ENCODE data around the gene ATXN7L2. TPM values are rescaled to one million over a fixed set of nuclear protein-coding genes. Genes with fewer than 3 reads are reported as not detected.

Gene ATXN7L2
- total RNA-seq, 2 experiments from 2014 or later = 11.8 to 13.1 TPM

- peak overlapping the region; percentile 54 for H3K4me3 ChIP-seq (ENCODE audit: low read length)
- peak overlapping the region; percentile 95 for H3K27ac Mint-ChIP-seq
- H3K36me3 ChIP-seq (ENCODE audit: insufficient read depth, low read length) = peaks cover 30% of the 10 kb centered on the region
Observed at GRCh38 chr1:109502364-109502851, 18.7 kb downstream of the ATXN7L2 start.

GRCh38 chr1:109503935-109504334 is 20.2 kb downstream of the ATXN7L2 start:
- intact Hi-C loops (cut with DNase I, micrococcal nuclease) = no loop called here
- CTCF ChIA-PET = interaction anchor here (1.5 to 24.2 kb wide), 4 partner anchors 10 to 42 kb away, joined by 5 to 474 read pairs (median 32); partner anchors contain the start of gene CYB561D1
- peaks cover 75% of the 10 kb centered on the region for H3K36me3 Mint-ChIP-seq (ENCODE audit: low read depth)
- peak overlapping the region; percentile 74 for H3K4me3 Mint-ChIP-seq
- H3K27ac ChIP-seq (ENCODE audit: low read depth in 1 of 2, low read length in 2 of 2) = peak overlapping the region; percentile 71 to 74
- no peak for ATAC-seq (ENCODE audit: poor library complexity)
- TF ChIP-seq, protein P1, sequence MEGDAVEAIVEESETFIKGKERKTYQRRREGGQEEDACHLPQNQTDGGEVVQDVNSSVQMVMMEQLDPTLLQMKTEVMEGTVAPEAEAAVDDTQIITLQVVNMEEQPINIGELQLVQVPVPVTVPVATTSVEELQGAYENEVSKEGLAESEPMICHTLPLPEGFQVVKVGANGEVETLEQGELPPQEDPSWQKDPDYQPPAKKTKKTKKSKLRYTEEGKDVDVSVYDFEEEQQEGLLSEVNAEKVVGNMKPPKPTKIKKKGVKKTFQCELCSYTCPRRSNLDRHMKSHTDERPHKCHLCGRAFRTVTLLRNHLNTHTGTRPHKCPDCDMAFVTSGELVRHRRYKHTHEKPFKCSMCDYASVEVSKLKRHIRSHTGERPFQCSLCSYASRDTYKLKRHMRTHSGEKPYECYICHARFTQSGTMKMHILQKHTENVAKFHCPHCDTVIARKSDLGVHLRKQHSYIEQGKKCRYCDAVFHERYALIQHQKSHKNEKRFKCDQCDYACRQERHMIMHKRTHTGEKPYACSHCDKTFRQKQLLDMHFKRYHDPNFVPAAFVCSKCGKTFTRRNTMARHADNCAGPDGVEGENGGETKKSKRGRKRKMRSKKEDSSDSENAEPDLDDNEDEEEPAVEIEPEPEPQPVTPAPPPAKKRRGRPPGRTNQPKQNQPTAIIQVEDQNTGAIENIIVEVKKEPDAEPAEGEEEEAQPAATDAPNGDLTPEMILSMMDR (IDR thresholded peaks at IDR 0.05) = no peak
- peaks cover 95% of the 10 kb centered on the region for H3K4me1 ChIP-seq (ENCODE audit: insufficient read depth, low read length)
- peak overlapping the region; percentile 95 for H3K27ac Mint-ChIP-seq
- peaks cover 0 to 16% of the 10 kb centered on the region in 2 experiments for H3K9me3 ChIP-seq (ENCODE audit: control insufficient read depth in 1 of 2, insufficient read depth in 1 of 2, low read length in 2 of 2)
- H3K4me3 ChIP-seq (ENCODE audit: low read length) = peak overlapping the region; percentile 51
- H3K27me3 ChIP-seq (ENCODE audit: control insufficient read depth in 1 of 2, insufficient read depth in 2 of 2, low read length in 2 of 2) = no peaks in the 10 kb centered on the region
- peaks cover 28% of the 10 kb centered on the region for H3K36me3 ChIP-seq (ENCODE audit: insufficient read depth, low read length)
- H3K27me3 Mint-ChIP-seq = no peaks in the 10 kb centered on the region
- peaks cover 95% of the 10 kb centered on the region for H3K4me1 Mint-ChIP-seq (ENCODE audit: low read depth)
- peak in 2 of 14 experiments; percentile 37 to 61 for DNase-seq
- POLR2A ChIA-PET = interaction anchor here (0.7 to 22.6 kb wide), 6 partner anchors 10 to 78 kb away, joined by 4 to 318 read pairs (median 12); partner anchors contain the start of genes ATXN7L2, CYB561D1, GNAI3 and PSMA5
- H3K9me3 Mint-ChIP-seq = no peaks in the 10 kb centered on the region

More at GRCh38 chr1:109502364-109502851, 18.7 kb downstream of the ATXN7L2 start:
- TF ChIP-seq, protein P1 (IDR thresholded peaks at IDR 0.05) = no peak
- peak overlapping the region; percentile 90 for H3K4me3 Mint-ChIP-seq
- peak overlapping the region; percentile 90 to 94 for H3K27ac ChIP-seq (ENCODE audit: low read depth in 1 of 2, low read length in 2 of 2)
- intact Hi-C loops (cut with DNase I, micrococcal nuclease) = loop anchor here in 1 of 2 experiments (1.0 kb wide), 3 partner anchors 8 to 30 kb away; partner anchors contain the start of gene CYB561D1
- peak; percentile 88 for ATAC-seq (ENCODE audit: poor library complexity)
- ChIA-PET CTCF (interaction anchor here (1.5 to 24.2 kb wide), 4 partner anchors 9 to 44 kb away, joined by 5 to 474 read pairs (median 34); partner anchors contain the start of gene CYB561D1), POLR2A (interaction anchor here (0.7 to 22.6 kb wide), 12 partner anchors 8 to 837 kb away, joined by 3 to 318 read pairs (median 12); partner anchors contain the start of genes AHCYL1, AMIGO1, ATXN7L2 and CYB561D1)
- peaks cover 0 to 4% of the 10 kb centered on the region in 2 experiments for H3K9me3 ChIP-seq (ENCODE audit: control insufficient read depth in 1 of 2, insufficient read depth in 1 of 2, low read length in 2 of 2)
- H3K9me3 Mint-ChIP-seq = no peaks in the 10 kb centered on the region
- no peaks in the 10 kb centered on the region for H3K27me3 Mint-ChIP-seq
- DNase-seq = peak; percentile 30 to 89 (median 56)
- no peaks in the 10 kb centered on the region for H3K27me3 ChIP-seq (ENCODE audit: control insufficient read depth in 1 of 2, insufficient read depth in 2 of 2, low read length in 2 of 2)
- peaks cover 75% of the 10 kb centered on the region for H3K36me3 Mint-ChIP-seq (ENCODE audit: low read depth)
- peaks cover 93% of the 10 kb centered on the region for H3K4me1 Mint-ChIP-seq (ENCODE audit: low read depth)
- peaks cover 96% of the 10 kb centered on the region for H3K4me1 ChIP-seq (ENCODE audit: insufficient read depth, low read length)

DNA sequence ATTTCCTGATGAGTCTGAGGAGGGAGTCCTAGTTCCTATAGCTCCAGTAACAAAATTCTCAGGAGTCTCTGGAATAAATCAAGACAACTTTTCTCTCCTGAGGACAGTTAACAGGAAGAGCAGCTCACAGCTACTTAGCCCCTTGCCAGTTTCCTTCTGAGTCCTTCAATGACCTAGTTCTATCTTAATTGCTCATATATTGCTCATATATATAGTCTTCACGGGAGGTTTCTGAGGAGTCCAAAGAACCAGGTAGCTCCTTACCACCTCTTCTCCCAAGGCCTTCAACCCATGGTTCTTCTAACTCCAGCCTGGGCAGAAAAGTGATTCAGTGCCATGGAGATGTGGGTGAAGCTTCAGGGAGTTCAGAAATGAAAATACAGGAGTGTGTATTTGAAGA is 21.3 kb downstream of the ATXN7L2 start:
- no peaks in the 10 kb centered on the region for H3K27me3 ChIP-seq (ENCODE audit: control insufficient read depth in 1 of 2, insufficient read depth in 2 of 2, low read length in 2 of 2)
- CTCF ChIA-PET = interaction anchor here (3.0 to 24.2 kb wide), 3 partner anchors 11 to 26 kb away, joined by 9 to 474 read pairs (median 54); partner anchors contain the start of gene CYB561D1
- H3K36me3 ChIP-seq (ENCODE audit: insufficient read depth, low read length) = peaks cover 22% of the 10 kb centered on the region
- Mint-ChIP-seq H3K9me3 (no peaks in the 10 kb centered on the region), H3K27ac (peak overlapping the region; percentile 95), H3K27me3 (no peaks in the 10 kb centered on the region), H3K4me1 (ENCODE audit: low read depth) (peaks cover 89% of the 10 kb centered on the region), H3K4me3 (peak overlapping the region; percentile 83), H3K36me3 (ENCODE audit: low read depth) (peaks cover 73% of the 10 kb centered on the region)
- intact Hi-C loops (cut with DNase I, micrococcal nuclease) = no loop called here
- H3K4me3 ChIP-seq (ENCODE audit: low read length) = peak overlapping the region; percentile 51
- peaks cover 0 to 16% of the 10 kb centered on the region in 2 experiments for H3K9me3 ChIP-seq (ENCODE audit: control insufficient read depth in 1 of 2, insufficient read depth in 1 of 2, low read length in 2 of 2)
- DNase-seq = no peak
- peaks cover 92% of the 10 kb centered on the region for H3K4me1 ChIP-seq (ENCODE audit: insufficient read depth, low read length)
- TF ChIP-seq, protein P1 (IDR thresholded peaks at IDR 0.05) = no peak
- POLR2A ChIA-PET = interaction anchor here (1.1 to 22.6 kb wide), 5 partner anchors 10 to 43 kb away, joined by 5 to 318 read pairs (median 13); partner anchors contain the start of genes ATXN7L2, CYB561D1 and GNAI3
- peak overlapping the region; percentile 71 to 74 for H3K27ac ChIP-seq (ENCODE audit: low read depth in 1 of 2, low read length in 2 of 2)
- ATAC-seq (ENCODE audit: poor library complexity) = no peak
